ENCODE data around the gene SOAT2. TPM values are rescaled to one million over a fixed set of nuclear protein-coding genes. Genes with fewer than 3 reads are reported as not detected.

Gene SOAT2
- total and polyA plus RNA-seq, 4 donors = 0.48 to 9.4 (median 1.3) TPM

- DNase-seq (ENCODE audit: low spot score) = no peak
- Histone ChIP-seq H3K27me3 (ENCODE audit: control insufficient read depth in 4 of 4, insufficient read depth in 4 of 4, low read length in 3 of 4) (no peaks in the 10 kb centered on the region), H3K9me3 (ENCODE audit: control insufficient read depth in 4 of 4, low read length in 3 of 4) (no peaks in the 10 kb centered on the region), H3K27ac (ENCODE audit: low read depth in 1 of 2, low read length in 2 of 2) (no peak overlapping the region), H3K4me3 (ENCODE audit: low read depth in 1 of 3, low read length in 3 of 3) (no peak overlapping the region), H3K4me1 (ENCODE audit: control insufficient read depth in 4 of 4, insufficient read depth in 4 of 4, low read length in 3 of 4) (no peaks in the 10 kb centered on the region), H3K9ac (ENCODE audit: low read depth in 1 of 2, low read length in 2 of 2) (no peak overlapping the region), H3K36me3 (ENCODE audit: control insufficient read depth in 4 of 4, insufficient read depth in 3 of 4, low read depth in 1 of 4, low read length in 3 of 4) (no peaks in the 10 kb centered on the region)
- no peak for TF ChIP-seq YY1 (IDR thresholded peaks at IDR 0.05)
- no peak for TF ChIP-seq NR2F2 (IDR thresholded peaks at IDR 0.05)
- TF ChIP-seq CTCF (IDR thresholded peaks at IDR 0.05; ENCODE audit: low read depth, low read length, missing input control) = no peak
- TF ChIP-seq MAX (IDR thresholded peaks at IDR 0.05) = no peak
- 97% methylated on average over 8 of the region's 8 CpGs for WGBS
Observed at GRCh38 chr12:53115891-53116648, 12.8 kb downstream of the SOAT2 start.

- no peak overlapping the region for H3K9ac ChIP-seq (ENCODE audit: low read depth in 1 of 2, low read length in 2 of 2)
- no peaks in the 10 kb centered on the region for H3K36me3 ChIP-seq (ENCODE audit: control insufficient read depth in 4 of 4, insufficient read depth in 3 of 4, low read depth in 1 of 4, low read length in 3 of 4)
- H3K4me3 ChIP-seq (ENCODE audit: low read depth in 1 of 3, low read length in 3 of 3) = no peak overlapping the region
- H3K27me3 ChIP-seq (ENCODE audit: control insufficient read depth in 4 of 4, insufficient read depth in 4 of 4, low read length in 3 of 4) = no peaks in the 10 kb centered on the region
- 95% methylated on average over 8 of the region's 8 CpGs for WGBS
- no peak for DNase-seq (ENCODE audit: low spot score)
- H3K27ac ChIP-seq (ENCODE audit: low read depth in 1 of 2, low read length in 2 of 2) = no peak overlapping the region
- no peaks in the 10 kb centered on the region for H3K4me1 ChIP-seq (ENCODE audit: control insufficient read depth in 4 of 4, insufficient read depth in 4 of 4, low read length in 3 of 4)
- no peaks in the 10 kb centered on the region for H3K9me3 ChIP-seq (ENCODE audit: control insufficient read depth in 4 of 4, low read length in 3 of 4)
- TF ChIP-seq RAD21 (IDR thresholded peaks at IDR 0.05) (no peak), YY1 (IDR thresholded peaks at IDR 0.05) (no peak), TAF1 (conservative IDR thresholded peaks at IDR 0.05) (no peak), FOXA2 (IDR thresholded peaks at IDR 0.05) (no peak), SP1 (IDR thresholded peaks at IDR 0.05) (no peak), GABPA (IDR thresholded peaks at IDR 0.05 in 1 of 2, conservative IDR thresholded peaks at IDR 0.05 in 1 of 2) (no peak), RXRA (IDR thresholded peaks at IDR 0.05) (no peak), ATF3 (IDR thresholded peaks at IDR 0.05) (no peak), FOXA1 (IDR thresholded peaks at IDR 0.05) (no peak), JUND (IDR thresholded peaks at IDR 0.05) (no peak), EGR1 (IDR thresholded peaks at IDR 0.05; ENCODE audit: low read depth in 2 of 2) (no peak), CTCF (IDR thresholded peaks at IDR 0.05; ENCODE audit: low read depth, low read length, missing input control) (no peak), REST (IDR thresholded peaks at IDR 0.05) (no peak)
Observed at GRCh38 chr12:53118751-53119300, 15.5 kb downstream of the SOAT2 start.
